ENCODE measurements around the gene TCP10L.
"Not testable (repeated sequence)": the region's sequence is repeated elsewhere in the genome, so short reads cannot be mapped to it uniquely, and the experiment has no call there.

Gene TCP10L

GRCh38 chr21:32544697-32545096, 40.6 kb downstream of the TCP10L start:
- no peak for DNase-seq (ENCODE audit: low read depth in 1 of 2, low spot score in 1 of 2)
- Histone ChIP-seq H3K4me3 (replicated peaks; ENCODE audit: insufficient read depth, low read length) (no peak overlapping the region), H3K27ac (replicated peaks) (no peak overlapping the region), H3K27me3 (ENCODE audit: insufficient read depth, poor library complexity, severe bottlenecking) (no peaks in the 10 kb centered on the region)
- TF ChIP-seq, protein P1, sequence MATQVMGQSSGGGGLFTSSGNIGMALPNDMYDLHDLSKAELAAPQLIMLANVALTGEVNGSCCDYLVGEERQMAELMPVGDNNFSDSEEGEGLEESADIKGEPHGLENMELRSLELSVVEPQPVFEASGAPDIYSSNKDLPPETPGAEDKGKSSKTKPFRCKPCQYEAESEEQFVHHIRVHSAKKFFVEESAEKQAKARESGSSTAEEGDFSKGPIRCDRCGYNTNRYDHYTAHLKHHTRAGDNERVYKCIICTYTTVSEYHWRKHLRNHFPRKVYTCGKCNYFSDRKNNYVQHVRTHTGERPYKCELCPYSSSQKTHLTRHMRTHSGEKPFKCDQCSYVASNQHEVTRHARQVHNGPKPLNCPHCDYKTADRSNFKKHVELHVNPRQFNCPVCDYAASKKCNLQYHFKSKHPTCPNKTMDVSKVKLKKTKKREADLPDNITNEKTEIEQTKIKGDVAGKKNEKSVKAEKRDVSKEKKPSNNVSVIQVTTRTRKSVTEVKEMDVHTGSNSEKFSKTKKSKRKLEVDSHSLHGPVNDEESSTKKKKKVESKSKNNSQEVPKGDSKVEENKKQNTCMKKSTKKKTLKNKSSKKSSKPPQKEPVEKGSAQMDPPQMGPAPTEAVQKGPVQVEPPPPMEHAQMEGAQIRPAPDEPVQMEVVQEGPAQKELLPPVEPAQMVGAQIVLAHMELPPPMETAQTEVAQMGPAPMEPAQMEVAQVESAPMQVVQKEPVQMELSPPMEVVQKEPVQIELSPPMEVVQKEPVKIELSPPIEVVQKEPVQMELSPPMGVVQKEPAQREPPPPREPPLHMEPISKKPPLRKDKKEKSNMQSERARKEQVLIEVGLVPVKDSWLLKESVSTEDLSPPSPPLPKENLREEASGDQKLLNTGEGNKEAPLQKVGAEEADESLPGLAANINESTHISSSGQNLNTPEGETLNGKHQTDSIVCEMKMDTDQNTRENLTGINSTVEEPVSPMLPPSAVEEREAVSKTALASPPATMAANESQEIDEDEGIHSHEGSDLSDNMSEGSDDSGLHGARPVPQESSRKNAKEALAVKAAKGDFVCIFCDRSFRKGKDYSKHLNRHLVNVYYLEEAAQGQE (IDR thresholded peaks at IDR 0.05; ENCODE audit: insufficient replicate concordance, low read depth), result no peak
- TF ChIP-seq POLR2AphosphoS5 (IDR thresholded peaks at IDR 0.05; ENCODE audit: low read depth) (no peak), SPI1 (IDR thresholded peaks at IDR 0.05; ENCODE audit: borderline replicate concordance, low read depth) (no peak), CTCF (IDR thresholded peaks at IDR 0.05; ENCODE audit: insufficient read depth, low read length) (no peak), GABPA (IDR thresholded peaks at IDR 0.05; ENCODE audit: low read depth) (no peak)

DNA sequence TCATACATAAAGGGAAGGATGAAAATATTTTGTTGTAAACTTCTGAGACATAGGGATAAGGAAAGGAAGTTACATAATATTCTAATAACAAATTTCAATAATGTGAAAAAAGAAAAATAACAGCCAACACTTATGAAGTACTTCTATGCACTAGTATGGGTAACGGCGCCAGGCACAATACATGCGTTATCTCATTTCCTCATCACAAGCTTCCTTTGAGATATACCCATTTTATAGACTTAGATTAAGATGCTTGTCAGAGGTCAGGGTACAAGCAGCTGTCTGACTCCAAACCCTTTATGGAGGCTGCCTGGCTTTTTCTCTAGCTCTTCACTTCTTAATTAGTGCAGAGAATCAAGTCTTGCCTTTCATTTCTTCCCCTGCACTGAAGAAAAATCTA, 41.3 kb downstream of the TCP10L start:
- Histone ChIP-seq H3K27ac (replicated peaks) (no peak overlapping the region), H3K27me3 (ENCODE audit: insufficient read depth, poor library complexity, severe bottlenecking) (no peaks in the 10 kb centered on the region), H3K4me3 (replicated peaks; ENCODE audit: insufficient read depth, low read length) (no peak overlapping the region)
- no peak for DNase-seq (ENCODE audit: low read depth in 1 of 2, low spot score in 1 of 2)
- TF ChIP-seq CTCF (IDR thresholded peaks at IDR 0.05; ENCODE audit: insufficient read depth, low read length) (no peak), SPI1 (IDR thresholded peaks at IDR 0.05; ENCODE audit: borderline replicate concordance, low read depth) (no peak), GABPA (IDR thresholded peaks at IDR 0.05; ENCODE audit: low read depth) (no peak), POLR2AphosphoS5 (IDR thresholded peaks at IDR 0.05; ENCODE audit: low read depth) (no peak)
- TF ChIP-seq, protein P1 (IDR thresholded peaks at IDR 0.05; ENCODE audit: insufficient replicate concordance, low read depth), result no peak

DNA sequence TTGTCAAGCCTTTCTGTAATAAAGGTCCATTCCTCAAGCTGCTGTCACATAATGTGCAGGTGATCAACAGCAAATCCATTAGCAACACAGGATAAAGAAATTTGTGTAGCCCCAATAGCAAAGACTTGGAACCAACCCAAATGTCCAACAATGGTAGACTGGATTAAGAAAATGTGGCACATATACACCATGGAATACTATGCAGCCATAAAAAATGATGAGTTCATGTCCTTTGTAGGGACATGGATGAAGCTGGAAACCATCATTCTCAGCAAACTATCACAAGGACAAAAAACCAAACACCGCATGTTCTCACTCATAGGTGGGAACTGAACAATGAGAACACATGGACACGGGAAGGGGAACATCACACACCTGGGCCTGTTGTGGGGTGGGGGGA, 42.3 kb downstream of the TCP10L start:
- H3K27ac ChIP-seq (replicated peaks); H3K27me3 ChIP-seq (ENCODE audit: insufficient read depth, poor library complexity, severe bottlenecking); H3K4me3 ChIP-seq (replicated peaks; ENCODE audit: insufficient read depth, low read length); DNase-seq (ENCODE audit: low read depth in 1 of 2, low spot score in 1 of 2): not testable (repeated sequence)

GRCh38 chr21:32539378-32539777, 45.9 kb downstream of the TCP10L start:
- TF ChIP-seq, protein P1 (IDR thresholded peaks at IDR 0.05; ENCODE audit: insufficient replicate concordance, low read depth), result no peak
- TF ChIP-seq CTCF (IDR thresholded peaks at IDR 0.05; ENCODE audit: insufficient read depth, low read length) (no peak), SPI1 (IDR thresholded peaks at IDR 0.05; ENCODE audit: borderline replicate concordance, low read depth) (no peak), POLR2AphosphoS5 (IDR thresholded peaks at IDR 0.05; ENCODE audit: low read depth) (no peak), GABPA (IDR thresholded peaks at IDR 0.05; ENCODE audit: low read depth) (no peak)
- H3K27ac ChIP-seq (replicated peaks), result no peak overlapping the region
- no peak overlapping the region for H3K4me3 ChIP-seq (replicated peaks; ENCODE audit: insufficient read depth, low read length)
- peaks cover 5% of the 10 kb centered on the region for H3K27me3 ChIP-seq (ENCODE audit: insufficient read depth, poor library complexity, severe bottlenecking)
- no peak for DNase-seq (ENCODE audit: low read depth in 1 of 2, low spot score in 1 of 2)
